ENCODE measurements around the gene TRIM65. TPM values are rescaled to one million over a fixed set of nuclear protein-coding genes. Genes with fewer than 3 reads are reported as not detected.

TRIM65 gene
- total and polyA plus RNA-seq, 2 of the 13 experiments (the other 11 are each of a cell fraction or from before 2014, with no cell fraction given): 10.3 to 22.4 TPM

DNA sequence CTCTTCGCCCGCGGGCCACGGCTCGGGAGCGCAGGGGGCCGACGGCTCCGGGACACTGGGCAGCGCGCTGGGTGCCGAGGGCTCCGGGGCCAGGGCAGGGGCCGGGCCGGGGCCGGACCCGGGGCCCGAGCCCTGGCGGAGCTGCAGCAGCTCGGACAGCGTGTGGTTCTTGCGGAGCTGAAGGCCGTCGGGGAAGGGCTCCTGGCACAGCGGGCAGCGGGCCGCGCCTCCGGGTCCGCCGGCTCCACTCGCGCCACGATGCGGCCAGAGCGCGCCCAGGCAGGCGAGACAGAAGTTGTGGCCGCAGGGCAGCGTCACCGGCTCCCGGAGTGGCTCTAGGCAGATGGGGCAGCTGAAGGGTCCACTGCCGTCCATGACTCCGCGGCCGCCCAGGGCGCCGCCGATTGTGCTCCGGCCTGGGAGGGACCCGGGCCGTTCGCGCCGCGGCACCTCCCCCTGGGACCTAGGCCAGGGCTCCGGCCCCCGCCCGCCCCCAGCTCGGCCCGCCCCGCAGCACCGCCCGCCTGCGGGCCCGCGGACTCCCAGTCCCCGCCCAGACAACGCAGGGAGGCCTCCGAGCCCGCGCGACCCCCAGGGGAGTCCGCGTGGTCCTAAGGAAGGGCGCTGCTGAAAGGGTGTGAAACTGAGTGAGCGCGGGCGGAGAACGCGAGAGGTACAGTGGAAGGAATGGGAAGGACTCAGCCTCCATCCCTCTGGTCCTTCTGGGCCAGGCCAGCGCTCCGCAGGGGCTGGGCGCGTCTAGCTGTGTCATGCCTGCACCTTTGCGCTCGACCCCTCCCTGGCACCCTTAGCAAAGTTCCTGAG is 18.4 kb downstream of the TRIM65 start, which contains the start of gene TRIM47 (continued):
- TF ChIP-seq, protein P1, sequence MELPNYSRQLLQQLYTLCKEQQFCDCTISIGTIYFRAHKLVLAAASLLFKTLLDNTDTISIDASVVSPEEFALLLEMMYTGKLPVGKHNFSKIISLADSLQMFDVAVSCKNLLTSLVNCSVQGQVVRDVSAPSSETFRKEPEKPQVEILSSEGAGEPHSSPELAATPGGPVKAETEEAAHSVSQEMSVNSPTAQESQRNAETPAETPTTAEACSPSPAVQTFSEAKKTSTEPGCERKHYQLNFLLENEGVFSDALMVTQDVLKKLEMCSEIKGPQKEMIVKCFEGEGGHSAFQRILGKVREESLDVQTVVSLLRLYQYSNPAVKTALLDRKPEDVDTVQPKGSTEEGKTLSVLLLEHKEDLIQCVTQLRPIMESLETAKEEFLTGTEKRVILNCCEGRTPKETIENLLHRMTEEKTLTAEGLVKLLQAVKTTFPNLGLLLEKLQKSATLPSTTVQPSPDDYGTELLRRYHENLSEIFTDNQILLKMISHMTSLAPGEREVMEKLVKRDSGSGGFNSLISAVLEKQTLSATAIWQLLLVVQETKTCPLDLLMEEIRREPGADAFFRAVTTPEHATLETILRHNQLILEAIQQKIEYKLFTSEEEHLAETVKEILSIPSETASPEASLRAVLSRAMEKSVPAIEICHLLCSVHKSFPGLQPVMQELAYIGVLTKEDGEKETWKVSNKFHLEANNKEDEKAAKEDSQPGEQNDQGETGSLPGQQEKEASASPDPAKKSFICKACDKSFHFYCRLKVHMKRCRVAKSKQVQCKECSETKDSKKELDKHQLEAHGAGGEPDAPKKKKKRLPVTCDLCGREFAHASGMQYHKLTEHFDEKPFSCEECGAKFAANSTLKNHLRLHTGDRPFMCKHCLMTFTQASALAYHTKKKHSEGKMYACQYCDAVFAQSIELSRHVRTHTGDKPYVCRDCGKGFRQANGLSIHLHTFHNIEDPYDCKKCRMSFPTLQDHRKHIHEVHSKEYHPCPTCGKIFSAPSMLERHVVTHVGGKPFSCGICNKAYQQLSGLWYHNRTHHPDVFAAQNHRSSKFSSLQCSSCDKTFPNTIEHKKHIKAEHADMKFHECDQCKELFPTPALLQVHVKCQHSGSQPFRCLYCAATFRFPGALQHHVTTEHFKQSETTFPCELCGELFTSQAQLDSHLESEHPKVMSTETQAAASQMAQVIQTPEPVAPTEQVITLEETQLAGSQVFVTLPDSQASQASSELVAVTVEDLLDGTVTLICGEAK (IDR thresholded peaks at IDR 0.05): no peak
- TF ChIP-seq, protein P1 (CRISPR knock-in tag; IDR thresholded peaks at IDR 0.05): no peak
- no peak; the same call in 1 of the 2 replicates for TF ChIP-seq SP140L (CRISPR knock-in tag; IDR thresholded peaks at IDR 0.05; ENCODE audit: borderline replicate concordance)
- TF ChIP-seq NPAS2 (CRISPR knock-in tag; IDR thresholded peaks at IDR 0.05; ENCODE audit: borderline replicate concordance): no peak
- peak; percentile 46; the same call in 1 of the 2 replicates for TF ChIP-seq MIXL1 (CRISPR knock-in tag; IDR thresholded peaks at IDR 0.05)
- peak; percentile 71 for TF ChIP-seq ZNF160 (CRISPR knock-in tag; IDR thresholded peaks at IDR 0.05)
- no peak for TF ChIP-seq ZFP36 (IDR thresholded peaks at IDR 0.05; ENCODE audit: borderline replicate concordance, low read depth, low read length, partially characterized antibody)
- peak; percentile 13; the same call in 1 of the 2 replicates for TF ChIP-seq NR2F6 (IDR thresholded peaks at IDR 0.05)
- TF ChIP-seq NR2F6 (CRISPR knock-in tag; IDR thresholded peaks at IDR 0.05): peak; percentile 49
- TF ChIP-seq, protein P2, sequence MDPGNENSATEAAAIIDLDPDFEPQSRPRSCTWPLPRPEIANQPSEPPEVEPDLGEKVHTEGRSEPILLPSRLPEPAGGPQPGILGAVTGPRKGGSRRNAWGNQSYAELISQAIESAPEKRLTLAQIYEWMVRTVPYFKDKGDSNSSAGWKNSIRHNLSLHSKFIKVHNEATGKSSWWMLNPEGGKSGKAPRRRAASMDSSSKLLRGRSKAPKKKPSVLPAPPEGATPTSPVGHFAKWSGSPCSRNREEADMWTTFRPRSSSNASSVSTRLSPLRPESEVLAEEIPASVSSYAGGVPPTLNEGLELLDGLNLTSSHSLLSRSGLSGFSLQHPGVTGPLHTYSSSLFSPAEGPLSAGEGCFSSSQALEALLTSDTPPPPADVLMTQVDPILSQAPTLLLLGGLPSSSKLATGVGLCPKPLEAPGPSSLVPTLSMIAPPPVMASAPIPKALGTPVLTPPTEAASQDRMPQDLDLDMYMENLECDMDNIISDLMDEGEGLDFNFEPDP (CRISPR knock-in tag; conservative IDR thresholded peaks at IDR 0.05): peak; percentile 82; the same call in 1 of the 2 replicates
- peak; percentile 91 for TF ChIP-seq AGO1 (IDR thresholded peaks at IDR 0.05; ENCODE audit: low read depth, low read length, poor library complexity, severe bottlenecking)
- TF ChIP-seq SAFB2 (CRISPR knock-in tag; IDR thresholded peaks at IDR 0.05; ENCODE audit: borderline replicate concordance, low read depth): no peak
- TF ChIP-seq, protein P3, sequence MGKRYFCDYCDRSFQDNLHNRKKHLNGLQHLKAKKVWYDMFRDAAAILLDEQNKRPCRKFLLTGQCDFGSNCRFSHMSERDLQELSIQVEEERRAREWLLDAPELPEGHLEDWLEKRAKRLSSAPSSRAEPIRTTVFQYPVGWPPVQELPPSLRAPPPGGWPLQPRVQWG (CRISPR knock-in tag; IDR thresholded peaks at IDR 0.05; ENCODE audit: borderline replicate concordance, low read depth): no peak
- TF ChIP-seq, protein P4, sequence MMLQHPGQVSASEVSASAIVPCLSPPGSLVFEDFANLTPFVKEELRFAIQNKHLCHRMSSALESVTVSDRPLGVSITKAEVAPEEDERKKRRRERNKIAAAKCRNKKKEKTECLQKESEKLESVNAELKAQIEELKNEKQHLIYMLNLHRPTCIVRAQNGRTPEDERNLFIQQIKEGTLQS (CRISPR knock-in tag; IDR thresholded peaks at IDR 0.05): peak; percentile 8; the same call in 1 of the 2 replicates
- TF ChIP-seq TAF15 (IDR thresholded peaks at IDR 0.05; ENCODE audit: low read depth, low read length, poor library complexity, severe bottlenecking): no peak
- TF ChIP-seq HIVEP1 (CRISPR knock-in tag; IDR thresholded peaks at IDR 0.05): no peak

Measured in HepG2 (cell line).